K562 (cell line): ENCODE results near the gene BAIAP3. TPM values are rescaled to one million over a fixed set of nuclear protein-coding genes. Genes with fewer than 3 reads are reported as not detected.

ENCODE experiments used
- ATAC-seq: fragments of 200-7000 bp; cut with Tn5 transposase; 3 replicates; pipeline ENCODE4 v1.9.1; 2020; ENCODE audit warnings: moderate library complexity
- BruUV-seq: library from RNA; stranded (reverse); fragments of 400-500 nt; replicated peaks from 2 replicates; lab custom pipeline; 2021; lab: Mats Ljungman, UMichigan
- CTCF ChIA-PET: fragments of 300-600 bp; formaldehyde crosslinking; extraction: SDS; loops from one replicate; lab custom pipeline; 2021; ENCODE audit warnings: low intra/inter-chr PET ratio; lab: Yijun Ruan, JAX
- POLR2A ChIA-PET: fragments of 300-600, 350-650 bp; sonication (Branson Sonifier 250); formaldehyde crosslinking; extraction: SDS; loops from one replicate; lab custom pipeline; 2021; ENCODE audit warnings: antibody characterized with exemption, inconsistent platforms; lab: Yijun Ruan, JAX
- DNase-seq, 4 experiments: peaks; one replicate each; pipeline versions ENCODE4 v3.0.0 to v3.0.0-alpha.2; 2011 to 2018; ENCODE audit warnings: low spot score in 3 of 4, mixed read lengths in 3 of 4; ENCODE audit errors: extremely low read depth in 1 of 4
- FAIRE-seq: peaks from 2 replicates; lab custom pipeline; 2011; peaks lifted over from hg19 to GRCh38; lab: Jason Lieb, UNC
- H2AFZ ChIP-seq: 2 replicates; pipeline ENCODE4 v1.6.0; 2011; ENCODE audit warnings: low read depth, low read length, control low read depth, inconsistent platforms
- H3K27ac ChIP-seq: fragments of 200-600 bp; 3 replicates; pipeline ENCODE4 v1.8.0; 2011; ENCODE audit warnings: low read depth, mild to moderate bottlenecking, control low read depth, inconsistent platforms, low read length, moderate library complexity, mixed read lengths; ENCODE audit errors: extremely low read depth
- H3K27me3 ChIP-seq, 2 experiments: fragments of 300-600 bp in 1 of 2; 2 replicates in 1 of 2; 3 replicates in 1 of 2; pipeline versions ENCODE4 v1.6.0 to v1.8.0; 2011; ENCODE audit warnings: inconsistent platforms in 2 of 2, low read length in 2 of 2, mild to moderate bottlenecking in 1 of 2, mixed read lengths in 1 of 2, moderate library complexity in 1 of 2; ENCODE audit not compliant: control insufficient read depth in 2 of 2, insufficient read depth in 2 of 2
- H3K36me3 ChIP-seq: fragments of 300-600 bp; 3 replicates; pipeline ENCODE4 v1.8.0; 2011; ENCODE audit warnings: mild to moderate bottlenecking, low read length, inconsistent platforms; ENCODE audit not compliant: control insufficient read depth, insufficient read depth
- H3K4me1 ChIP-seq, 2 experiments: fragments of 200-600 bp in 1 of 2; replicated peaks in 1 of 2; 2 replicates in 1 of 2; 3 replicates in 1 of 2; pipeline versions ENCODE4 v1.5.1 to v1.8.0; 2011; ENCODE audit warnings: inconsistent platforms in 2 of 2, low read length in 2 of 2, mild to moderate bottlenecking in 1 of 2, mixed read lengths in 1 of 2, moderate library complexity in 1 of 2; ENCODE audit not compliant: control insufficient read depth in 2 of 2, insufficient read depth in 2 of 2
- H3K4me2 ChIP-seq: 2 replicates; pipeline ENCODE4 v1.6.1; 2011; ENCODE audit warnings: low read length, control low read depth, inconsistent platforms, mixed read lengths; ENCODE audit not compliant: insufficient read depth
- H3K4me3 ChIP-seq: fragments of 200-600 bp; sonication (generic), shearing (Covaris generic); 2 replicates; pipeline ENCODE4 v1.5.1; 2016; ENCODE audit warnings: control low read depth, inconsistent platforms
- H3K79me2 ChIP-seq: fragments of 200-600 bp; 3 replicates; pipeline ENCODE4 v1.8.0; 2011; ENCODE audit warnings: low read length, inconsistent platforms; ENCODE audit not compliant: control insufficient read depth, insufficient read depth
- H3K9ac ChIP-seq, 2 experiments: 2 replicates each; pipeline versions ENCODE4 v1.6.0 to v1.6.1; 2011; ENCODE audit warnings: low read depth in 2 of 2, low read length in 2 of 2, control low read depth in 1 of 2, inconsistent platforms in 1 of 2, mild to moderate bottlenecking in 1 of 2, mixed read lengths in 1 of 2; ENCODE audit not compliant: insufficient read depth in 1 of 2
- H3K9me1 ChIP-seq: one replicate; pipeline ENCODE4 v1.6.0; 2011; ENCODE audit warnings: inconsistent platforms, mild to moderate bottlenecking, low read length, moderate library complexity; ENCODE audit not compliant: control insufficient read depth, insufficient read depth
- H3K9me3 ChIP-seq: replicated peaks from 2 replicates; pipeline ENCODE4 v1.5.1; 2011; ENCODE audit warnings: low read depth, low read length, inconsistent platforms; ENCODE audit not compliant: control insufficient read depth, insufficient read depth
- H4K20me1 ChIP-seq: replicated peaks from 2 replicates; pipeline ENCODE4 v1.6.1; 2011; ENCODE audit warnings: low read length, inconsistent platforms, mixed read lengths; ENCODE audit not compliant: control insufficient read depth, insufficient read depth
- C11orf30 ChIP-seq: fragments of 450-650 bp; IDR thresholded peaks from 2 replicates; pipeline ENCODE4 v1.6.1; 2016; ENCODE audit warnings: low read depth, mild to moderate bottlenecking
- CBX1 ChIP-seq: sonication (generic); IDR thresholded peaks from 2 replicates; pipeline ENCODE4 v1.6.1; 2016; ENCODE audit warnings: antibody characterized with exemption, low read depth, mild to moderate bottlenecking
- CBX3 ChIP-seq, 2 experiments: IDR thresholded peaks; 1 replicate in 1 of 2; 2 replicates in 1 of 2; pipeline ENCODE4 v1.6.1; 2012; ENCODE audit warnings: inconsistent platforms in 2 of 2, low read length in 2 of 2, borderline replicate concordance in 1 of 2, control low read depth in 1 of 2
- CBX5 ChIP-seq: IDR thresholded peaks from 2 replicates; pipeline ENCODE4 v1.6.1; 2014; ENCODE audit warnings: low read depth, borderline replicate concordance
- CTCF ChIP-seq, 3 experiments: IDR thresholded peaks in 2 of 3; conservative IDR thresholded peaks in 1 of 3; 2 replicates each; pipeline ENCODE4 v1.5.1; 2011 to 2012; ENCODE audit warnings: low read length in 3 of 3, mild to moderate bottlenecking in 3 of 3, control low read depth in 2 of 3, improper control_type of control experiment in 1 of 3, inconsistent platforms in 1 of 3, low read depth in 1 of 3, mixed read lengths in 1 of 3, moderate library complexity in 1 of 3; ENCODE audit not compliant: insufficient read depth in 2 of 3
- GTF2E2 ChIP-seq: fragments of 200-800 bp; sonication (Bioruptor generic); IDR thresholded peaks from 2 replicates; pipeline ENCODE4 v1.6.1; 2016; ENCODE audit warnings: missing genetic modification characterization, missing compliant biosample characterization
- HDAC6 ChIP-seq: IDR thresholded peaks from 2 replicates; pipeline ENCODE4 v1.6.1; 2012; ENCODE audit warnings: low read depth, mild to moderate bottlenecking, control low read depth, inconsistent platforms, low read length, moderate library complexity
- KAT8 ChIP-seq: fragments of 450-650 bp; IDR thresholded peaks from 2 replicates; pipeline ENCODE4 v1.6.1; 2016; ENCODE audit warnings: low read depth, mild to moderate bottlenecking
- RAD21 ChIP-seq, 2 experiments: fragments of 250-450 bp in 1 of 2; fragments of 450-650 bp in 1 of 2; sonication (Bioruptor Pico) in 1 of 2; formaldehyde crosslinking in 1 of 2; IDR thresholded peaks in 1 of 2; conservative IDR thresholded peaks in 1 of 2; 2 replicates each; pipeline versions ENCODE4 v1.4.0 to v1.8.0; 2020 to 2022; ENCODE audit warnings: mild to moderate bottlenecking in 2 of 2, moderate library complexity in 1 of 2
- TRIM28 ChIP-seq: fragments of 450-650 bp; IDR thresholded peaks from 2 replicates; pipeline ENCODE4 v1.6.1; 2017
- ZC3H8 ChIP-seq: fragments of 450-650 bp; IDR thresholded peaks from 2 replicates; pipeline ENCODE4 v1.6.1; 2017
- WGBS: fragments of 100-300 bp; shearing (Covaris generic); methylation state at CpG from one replicate; pipeline ENCODE4 v1.1.6; 2016; ENCODE audit warnings: low coverage, mixed read lengths; ENCODE audit not compliant: insufficient coverage; ENCODE audit errors: missing lambda C conversion rate; 5-methylcytosine and 5-hydroxymethylcytosine counted together
- in situ Hi-C: fragments of 300-500 bp; cut with MboI; formaldehyde crosslinking; loops from 4 replicates; pipeline ENCODE4 v1.15.0; 2018; ENCODE audit warnings: inconsistent platforms, mixed read lengths
- intact Hi-C: fragments of 100-400 bp; cut with micrococcal nuclease; formaldehyde crosslinking; loops from 2 replicates; pipeline ENCODE4 v1.14.2; 2022
- polyA plus RNA-seq, 8 experiments: library from polyadenylated mRNA; depleted of rRNA in 4 of 8; stranded (reverse) in 5 of 8; unstranded in 3 of 8; fragments of >200 nt; fragmentation: Nextera tagmentation in 2 of 8; fragmentation: Illumina TruSeq in 1 of 8; extraction: Ambion mirVana in 2 of 8; extraction: Trizol in 1 of 8; gene quantifications; 2 replicates each; pipeline versions ENCODE4 v1.2.1 to v1.2.3, GENCODE V29; 2011 to 2014; ENCODE audit warnings: inconsistent platforms in 1 of 8, missing spikeins in 1 of 8
- total RNA-seq, 7 experiments: library from RNA; depleted of rRNA in 6 of 7; stranded (reverse); fragments of >200 nt in 6 of 7; fragmentation: Illumina TruSeq in 2 of 7; extraction: Trizol in 2 of 7; gene quantifications; 2 replicates each; pipeline versions ENCODE4 v1.2.1 to v1.2.3, GENCODE V29; 2011 to 2021; ENCODE audit warnings: low replicate concordance in 1 of 7
- TF ChIP-seq, protein P1 (sequence below): sonication (generic); formaldehyde crosslinking; IDR thresholded peaks from 2 replicates; pipeline ENCODE4 v1.8.1; 2023; ENCODE audit warnings: mild to moderate bottlenecking, missing genetic modification reagents

BAIAP3 gene
- total and polyA plus RNA-seq, 9 of the 15 experiments (the other 6 are each of a cell fraction or from before 2014, with no cell fraction given), result 0.03 to 4.5 (median 0.57) TPM; not detected in 1

DNA sequence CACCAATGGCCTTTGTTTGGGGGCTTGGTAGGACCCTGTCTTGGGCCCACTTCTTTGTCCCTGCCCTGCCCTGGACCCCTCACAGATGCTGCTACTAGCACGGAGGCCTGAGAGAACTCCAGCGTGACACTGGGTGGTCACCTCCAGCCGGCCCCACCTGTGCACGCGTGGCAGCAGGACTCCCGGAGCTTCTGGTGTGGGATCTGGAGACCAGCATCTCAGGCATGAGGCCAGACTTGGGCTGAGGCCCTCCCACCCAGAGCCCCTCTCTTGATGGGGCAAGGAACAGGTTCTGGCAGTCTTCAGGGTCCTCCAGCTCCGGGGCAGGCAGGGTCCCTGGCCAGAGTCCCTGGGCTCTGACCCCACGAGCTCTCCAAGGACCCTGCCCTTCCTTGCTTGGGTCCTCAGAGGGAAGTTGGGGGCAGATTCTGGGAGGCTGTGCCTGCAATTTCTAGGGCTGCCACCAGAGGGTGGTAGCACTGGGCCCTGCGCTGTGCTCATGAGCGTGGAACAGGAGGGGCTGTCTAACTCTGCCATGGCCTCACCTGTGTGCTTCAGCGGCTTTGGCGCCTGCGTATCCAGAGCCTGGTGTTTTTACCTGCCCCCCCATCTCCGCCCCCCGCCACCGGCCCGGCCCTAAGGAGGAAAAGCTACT is 3.1 kb upstream of the BAIAP3 start:
- peaks cover under 1% of the 10 kb centered on the region; the same call in 1 of the 3 replicates for H3K36me3 ChIP-seq
- peaks cover 17 to 68% of the 10 kb centered on the region in 2 experiments for H3K4me1 ChIP-seq
- peaks cover 6 to 10% of the 10 kb centered on the region in 2 experiments; a peak in 3 of 5 replicates for H3K27me3 ChIP-seq
- H3K79me2 ChIP-seq, result no peaks in the 10 kb centered on the region
- TF ChIP-seq CBX3 (IDR thresholded peaks at IDR 0.05; ENCODE audit: borderline replicate concordance in 1 of 2, low read length in 2 of 2), result peak in 1 of 2 experiments; percentile 80; a peak in 1 of 3 replicates
- peak; percentile 81; the same call in 1 of the 2 replicates for TF ChIP-seq CBX1
- TF ChIP-seq RAD21 (CRISPR knock-in tag; conservative IDR thresholded peaks at IDR 0.05 in 1 of 2, IDR thresholded peaks at IDR 0.05 in 1 of 2), result peak in 1 of 2 experiments; percentile 9; a peak in 1 of 4 replicates
- no peak for TF ChIP-seq ZC3H8
- TF ChIP-seq, protein P1, sequence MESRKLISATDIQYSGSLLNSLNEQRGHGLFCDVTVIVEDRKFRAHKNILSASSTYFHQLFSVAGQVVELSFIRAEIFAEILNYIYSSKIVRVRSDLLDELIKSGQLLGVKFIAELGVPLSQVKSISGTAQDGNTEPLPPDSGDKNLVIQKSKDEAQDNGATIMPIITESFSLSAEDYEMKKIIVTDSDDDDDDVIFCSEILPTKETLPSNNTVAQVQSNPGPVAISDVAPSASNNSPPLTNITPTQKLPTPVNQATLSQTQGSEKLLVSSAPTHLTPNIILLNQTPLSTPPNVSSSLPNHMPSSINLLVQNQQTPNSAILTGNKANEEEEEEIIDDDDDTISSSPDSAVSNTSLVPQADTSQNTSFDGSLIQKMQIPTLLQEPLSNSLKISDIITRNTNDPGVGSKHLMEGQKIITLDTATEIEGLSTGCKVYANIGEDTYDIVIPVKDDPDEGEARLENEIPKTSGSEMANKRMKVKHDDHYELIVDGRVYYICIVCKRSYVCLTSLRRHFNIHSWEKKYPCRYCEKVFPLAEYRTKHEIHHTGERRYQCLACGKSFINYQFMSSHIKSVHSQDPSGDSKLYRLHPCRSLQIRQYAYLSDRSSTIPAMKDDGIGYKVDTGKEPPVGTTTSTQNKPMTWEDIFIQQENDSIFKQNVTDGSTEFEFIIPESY, result 0 out of 2 replicates have a peak, but pooled peaks have one; percentile 40
- 0 out of 2 replicates have a peak, but pooled peaks have one; percentile 41 for TF ChIP-seq TRIM28
- TF ChIP-seq GTF2E2 (tag), result no peak
- TF ChIP-seq KAT8, result no peak
- 0 out of 2 replicates have a peak, but pooled peaks have one; percentile 37 for TF ChIP-seq CBX5
- no peak for TF ChIP-seq C11orf30
- TF ChIP-seq HDAC6, result no peak
- TF ChIP-seq CTCF (IDR thresholded peaks at IDR 0.05 in 2 of 3, conservative IDR thresholded peaks at IDR 0.05 in 1 of 3; ENCODE audit: insufficient read depth in 2 of 3, low read depth in 1 of 3, low read length in 3 of 3), result peak; percentile 52 to 74 (median 62)
- no peaks in the 10 kb centered on the region for H3K9me1 ChIP-seq
- in situ Hi-C loops, result no loop called here
- no TSS peak for BruUV-seq
- ChIA-PET POLR2A (interaction anchor here (1.1 to 2.0 kb wide), 3 partner anchors 12 to 30 kb away, joined by 3 to 15 read pairs (median 5); no protein-coding TSS in a partner anchor), CTCF (no interaction called here)
- H3K9me3 ChIP-seq, result 0 out of 2 replicates have a peak, but pooled peaks cover 4% of the 10 kb centered on the region
- H2AFZ ChIP-seq, result no peak overlapping the region
- ATAC-seq, result peak; percentile 19; the same call in 2 of the 3 replicates
- no peak overlapping the region; a peak in 1 of 4 replicates for H3K9ac ChIP-seq
- intact Hi-C loops, result loop anchor here (2.0 kb wide), 1 partner anchor 22 kb away; the partner anchor contains the start of gene UBE2I
- peak; percentile 68 for FAIRE-seq
- DNase-seq, result peak in 2 of 4 experiments; percentile 46 to 55
- H3K4me2 ChIP-seq, result no peak overlapping the region
- H4K20me1 ChIP-seq, result 0 out of 2 replicates have a peak, but pooled peaks cover 9% of the 10 kb centered on the region
- no peak overlapping the region for H3K4me3 ChIP-seq
- no peak overlapping the region for H3K27ac ChIP-seq
- 91% methylated on average over 8 of the region's 17 CpGs for WGBS
